HAP-1 (cell line): ENCODE measurements around the gene PFKP.
"Not testable (repeated sequence)": the region's sequence is repeated elsewhere in the genome, so short reads cannot be mapped to it uniquely, and the experiment has no call there.

Source experiments
- DNase-seq, 2 experiments: peaks; one replicate each; pipeline ENCODE4 v3.0.0-alpha.2; 2016 to 2020; ENCODE audit warnings: low spot score in 2 of 2
- H3K27me3 ChIP-seq: fragments of 250-450 bp; sonication (Bioruptor Pico); 2 replicates; pipeline ENCODE4 v1.5.1; 2020; ENCODE audit warnings: low read depth, mild to moderate bottlenecking, moderate library complexity
- H3K36me3 ChIP-seq: fragments of 250-450 bp; sonication (Bioruptor Pico); replicated peaks from 2 replicates; pipeline ENCODE4 v1.5.1; 2020; ENCODE audit warnings: mild to moderate bottlenecking
- H3K4me1 ChIP-seq: fragments of 250-450 bp; sonication (Bioruptor Pico); 2 replicates; pipeline ENCODE4 v1.5.1; 2020; ENCODE audit warnings: mild to moderate bottlenecking
- H3K4me3 ChIP-seq: fragments of 250-450 bp; sonication (Bioruptor Pico); 2 replicates; pipeline ENCODE4 v1.5.1; 2020; ENCODE audit warnings: mild to moderate bottlenecking, moderate library complexity
- H3K9me3 ChIP-seq: fragments of 250-450 bp; sonication (Bioruptor Pico); 2 replicates; pipeline ENCODE4 v1.5.1; 2020; ENCODE audit warnings: mild to moderate bottlenecking, moderate library complexity
- in situ Hi-C: fragments of 300-500 bp; cut with MboI; formaldehyde crosslinking; loops from 3 replicates; pipeline ENCODE4 v1.14.3; 2020; ENCODE audit warnings: low sequenced_read_pairs, inconsistent platforms, mixed read lengths

Gene PFKP

GRCh38 chr10:3102720-3103427 is 35.5 kb downstream of the PFKP start:
- H3K9me3 ChIP-seq: no peaks in the 10 kb centered on the region
- no peak overlapping the region for H3K4me3 ChIP-seq
- peak; percentile 41 to 46 for DNase-seq
- H3K27me3 ChIP-seq: no peaks in the 10 kb centered on the region
- H3K36me3 ChIP-seq: peaks cover 57% of the 10 kb centered on the region
- H3K4me1 ChIP-seq: peaks cover 5% of the 10 kb centered on the region; the same call in 1 of the 2 replicates
- in situ Hi-C loops: no loop called here

- Histone ChIP-seq H3K27me3 (no peaks in the 10 kb centered on the region), H3K4me1 (peaks cover 5% of the 10 kb centered on the region; the same call in 1 of the 2 replicates), H3K36me3 (peaks cover 60% of the 10 kb centered on the region), H3K4me3 (no peak overlapping the region), H3K9me3 (no peaks in the 10 kb centered on the region)
- in situ Hi-C loops: no loop called here
- no peak for DNase-seq
These were observed 36.3 kb downstream of the PFKP start for GRCh38 chr10:3103646-3104045.

- no peaks in the 10 kb centered on the region for H3K27me3 ChIP-seq
- peaks cover 5% of the 10 kb centered on the region; the same call in 1 of the 2 replicates for H3K4me1 ChIP-seq
- H3K9me3 ChIP-seq: no peaks in the 10 kb centered on the region
- in situ Hi-C loops: no loop called here
- H3K36me3 ChIP-seq: peaks cover 61% of the 10 kb centered on the region
- DNase-seq: no peak
- no peak overlapping the region for H3K4me3 ChIP-seq
These were observed 37.0 kb downstream of the PFKP start for GRCh38 chr10:3104251-3104918.

- Histone ChIP-seq H3K36me3 (peaks cover 66% of the 10 kb centered on the region), H3K4me3 (no peak overlapping the region), H3K9me3 (no peaks in the 10 kb centered on the region), H3K4me1 (peaks cover 5% of the 10 kb centered on the region; the same call in 1 of the 2 replicates), H3K27me3 (no peaks in the 10 kb centered on the region)
- DNase-seq: no peak
- in situ Hi-C loops: no loop called here
These were observed 37.8 kb downstream of the PFKP start for GRCh38 chr10:3105166-3105565.

- no peaks in the 10 kb centered on the region for H3K9me3 ChIP-seq
- in situ Hi-C loops: no loop called here
- peaks cover 5% of the 10 kb centered on the region; the same call in 1 of the 2 replicates for H3K4me1 ChIP-seq
- H3K4me3 ChIP-seq: no peak overlapping the region
- no peak for DNase-seq
- no peaks in the 10 kb centered on the region for H3K27me3 ChIP-seq
- H3K36me3 ChIP-seq: peaks cover 72% of the 10 kb centered on the region
These were observed 38.6 kb downstream of the PFKP start for GRCh38 chr10:3105905-3106304.

- peaks cover 75% of the 10 kb centered on the region for H3K36me3 ChIP-seq
- H3K27me3 ChIP-seq, H3K9me3 ChIP-seq, DNase-seq, H3K4me3 ChIP-seq, in situ Hi-C loops, H3K4me1 ChIP-seq: not testable (repeated sequence)
These were observed 39.0 kb downstream of the PFKP start for GRCh38 chr10:3106328-3106727.

GRCh38 chr10:3106928-3107425 is 39.6 kb downstream of the PFKP start:
- peaks cover 77% of the 10 kb centered on the region for H3K36me3 ChIP-seq
- H3K4me3 ChIP-seq: no peak overlapping the region
- no peak for DNase-seq
- H3K27me3 ChIP-seq: no peaks in the 10 kb centered on the region
- peaks cover 5% of the 10 kb centered on the region; the same call in 1 of the 2 replicates for H3K4me1 ChIP-seq
- in situ Hi-C loops: no loop called here
- no peaks in the 10 kb centered on the region for H3K9me3 ChIP-seq

GRCh38 chr10:3107426-3107961 is 40.1 kb downstream of the PFKP start:
- Histone ChIP-seq H3K4me3 (no peak overlapping the region), H3K27me3 (no peaks in the 10 kb centered on the region), H3K36me3 (peaks cover 82% of the 10 kb centered on the region), H3K9me3 (no peaks in the 10 kb centered on the region), H3K4me1 (peaks cover 5% of the 10 kb centered on the region; the same call in 1 of the 2 replicates)
- no peak for DNase-seq
- in situ Hi-C loops: no loop called here

GRCh38 chr10:3108033-3108432 is 40.7 kb downstream of the PFKP start:
- no peak for DNase-seq
- H3K27me3 ChIP-seq: no peaks in the 10 kb centered on the region
- no peaks in the 10 kb centered on the region for H3K9me3 ChIP-seq
- no peak overlapping the region for H3K4me3 ChIP-seq
- no peaks in the 10 kb centered on the region for H3K4me1 ChIP-seq
- in situ Hi-C loops: no loop called here
- peaks cover 83% of the 10 kb centered on the region for H3K36me3 ChIP-seq

- no peak for DNase-seq
- in situ Hi-C loops: no loop called here
- Histone ChIP-seq H3K4me1 (no peaks in the 10 kb centered on the region), H3K27me3 (no peaks in the 10 kb centered on the region), H3K4me3 (no peak overlapping the region), H3K36me3 (peaks cover 80% of the 10 kb centered on the region), H3K9me3 (no peaks in the 10 kb centered on the region)
These were observed 41.3 kb downstream of the PFKP start for GRCh38 chr10:3108575-3109105.

- Histone ChIP-seq H3K36me3 (peaks cover 78% of the 10 kb centered on the region), H3K9me3 (no peaks in the 10 kb centered on the region)
These were observed 41.8 kb downstream of the PFKP start for GRCh38 chr10:3109196-3109595.

GRCh38 chr10:3109633-3110032 is 42.3 kb downstream of the PFKP start:
- DNase-seq: no peak
- no peaks in the 10 kb centered on the region for H3K4me1 ChIP-seq
- peaks cover 78% of the 10 kb centered on the region for H3K36me3 ChIP-seq
- H3K4me3 ChIP-seq: no peak overlapping the region
- in situ Hi-C loops: no loop called here
- H3K9me3 ChIP-seq: no peaks in the 10 kb centered on the region
- H3K27me3 ChIP-seq: no peaks in the 10 kb centered on the region

More at GRCh38 chr10:3109196-3109595, 41.8 kb downstream of the PFKP start:
- no peaks in the 10 kb centered on the region for H3K4me1 ChIP-seq
- DNase-seq: no peak
- H3K4me3 ChIP-seq: no peak overlapping the region
- H3K27me3 ChIP-seq: no peaks in the 10 kb centered on the region
- in situ Hi-C loops: no loop called here

- H3K36me3 ChIP-seq: peaks cover 78% of the 10 kb centered on the region
- H3K9me3 ChIP-seq: no peaks in the 10 kb centered on the region
- no peak overlapping the region for H3K4me3 ChIP-seq
- in situ Hi-C loops: no loop called here
- H3K27me3 ChIP-seq: no peaks in the 10 kb centered on the region
- DNase-seq: no peak
- H3K4me1 ChIP-seq: no peaks in the 10 kb centered on the region
These were observed 43.7 kb downstream of the PFKP start for GRCh38 chr10:3110782-3111620.
